ENCODE measurements around the gene GRIA3.

- TF ChIP-seq MXI1 (IDR thresholded peaks at IDR 0.05; ENCODE audit: low read depth, low read length) (no peak), ATF7 (IDR thresholded peaks at IDR 0.05; ENCODE audit: low read depth) (no peak)
Observed at GRCh38 chrX:123155327-123155726, 28.8 kb upstream of the GRIA3 start.
